Adipocyte (in vitro differentiated cells): ENCODE results near the gene RBFOX1.
"Not testable (repeated sequence)": the region's sequence is repeated elsewhere in the genome, so short reads cannot be mapped to it uniquely, and the experiment has no call there.

Experiments
- DNase-seq: peaks from one replicate; pipeline ENCODE4 v3.0.0-alpha.2; 2015; ENCODE audit warnings: low read depth
- H3K27me3 ChIP-seq: replicated peaks from 2 replicates; pipeline ENCODE4 v1.7.0; 2013; ENCODE audit warnings: mild to moderate bottlenecking, low read length, moderate library complexity; ENCODE audit not compliant: control insufficient read depth, insufficient read depth
- H3K36me3 ChIP-seq: 2 replicates; pipeline ENCODE4 v1.7.0; 2013; ENCODE audit warnings: low read length, mild to moderate bottlenecking, moderate library complexity; ENCODE audit not compliant: control insufficient read depth, insufficient read depth, severe bottlenecking
- H3K4me1 ChIP-seq: 2 replicates; pipeline ENCODE4 v1.7.0; 2013; ENCODE audit warnings: mild to moderate bottlenecking, low read length, moderate library complexity; ENCODE audit not compliant: control insufficient read depth, insufficient read depth
- H3K4me3 ChIP-seq: 2 replicates; pipeline ENCODE4 v1.7.0; 2013; ENCODE audit warnings: mild to moderate bottlenecking, low read length, moderate library complexity
- H3K9ac ChIP-seq: 2 replicates; pipeline ENCODE4 v1.7.0; 2013; ENCODE audit warnings: mild to moderate bottlenecking, low read length, moderate library complexity
- H3K9me3 ChIP-seq: 2 replicates; pipeline ENCODE4 v1.7.0; 2013; ENCODE audit warnings: mild to moderate bottlenecking, low read length, moderate library complexity; ENCODE audit not compliant: control insufficient read depth

RBFOX1 gene

GRCh38 chr16:7482596-7483290, 150.1 kb downstream of the RBFOX1 start:
- no peak overlapping the region for H3K9ac ChIP-seq
- no peaks in the 10 kb centered on the region for H3K4me1 ChIP-seq
- no peaks in the 10 kb centered on the region for H3K9me3 ChIP-seq
- DNase-seq = no peak
- H3K4me3 ChIP-seq = no peak overlapping the region
- H3K27me3 ChIP-seq = no peaks in the 10 kb centered on the region
- no peaks in the 10 kb centered on the region for H3K36me3 ChIP-seq

- Histone ChIP-seq H3K27me3 (no peaks in the 10 kb centered on the region), H3K4me3 (no peak overlapping the region), H3K4me1 (no peaks in the 10 kb centered on the region), H3K9me3 (no peaks in the 10 kb centered on the region), H3K9ac (no peak overlapping the region), H3K36me3 (no peaks in the 10 kb centered on the region)
- no peak for DNase-seq
These were observed 155.1 kb downstream of the RBFOX1 start for GRCh38 chr16:7487574-7488323.

- no peak overlapping the region for H3K4me3 ChIP-seq
- H3K9me3 ChIP-seq = no peaks in the 10 kb centered on the region
- no peaks in the 10 kb centered on the region for H3K27me3 ChIP-seq
- no peak for DNase-seq
- no peak overlapping the region for H3K9ac ChIP-seq
- H3K36me3 ChIP-seq = no peaks in the 10 kb centered on the region
- no peaks in the 10 kb centered on the region for H3K4me1 ChIP-seq
These were observed 159.5 kb downstream of the RBFOX1 start for GRCh38 chr16:7492122-7492521.

GRCh38 chr16:7493133-7493532, 160.5 kb downstream of the RBFOX1 start:
- Histone ChIP-seq H3K4me1 (no peaks in the 10 kb centered on the region), H3K27me3 (no peaks in the 10 kb centered on the region), H3K4me3 (no peak overlapping the region), H3K36me3 (no peaks in the 10 kb centered on the region), H3K9me3 (no peaks in the 10 kb centered on the region), H3K9ac (no peak overlapping the region)
- no peak for DNase-seq

GRCh38 chr16:7497691-7498090, 165.0 kb downstream of the RBFOX1 start:
- H3K9ac ChIP-seq = no peak overlapping the region
- H3K4me3 ChIP-seq = no peak overlapping the region
- no peaks in the 10 kb centered on the region for H3K4me1 ChIP-seq
- H3K36me3 ChIP-seq = no peaks in the 10 kb centered on the region
- no peaks in the 10 kb centered on the region for H3K27me3 ChIP-seq
- H3K9me3 ChIP-seq = peaks cover 5% of the 10 kb centered on the region
- no peak for DNase-seq

- Histone ChIP-seq H3K9me3 (peaks cover 5% of the 10 kb centered on the region), H3K27me3 (no peaks in the 10 kb centered on the region), H3K36me3 (no peaks in the 10 kb centered on the region), H3K4me1 (no peaks in the 10 kb centered on the region), H3K9ac (no peak overlapping the region), H3K4me3 (no peak overlapping the region)
- DNase-seq = no peak
These were observed 169.2 kb downstream of the RBFOX1 start for GRCh38 chr16:7501868-7502267.

GRCh38 chr16:7502591-7503157, 170.0 kb downstream of the RBFOX1 start:
- H3K27me3 ChIP-seq, H3K36me3 ChIP-seq, H3K9me3 ChIP-seq, H3K4me1 ChIP-seq, H3K4me3 ChIP-seq, H3K9ac ChIP-seq, DNase-seq: not testable (repeated sequence)

- peaks cover 5% of the 10 kb centered on the region for H3K9me3 ChIP-seq
- H3K4me3 ChIP-seq = no peak overlapping the region
- no peak for DNase-seq
- H3K27me3 ChIP-seq = no peaks in the 10 kb centered on the region
- H3K9ac ChIP-seq = no peak overlapping the region
- H3K4me1 ChIP-seq = no peaks in the 10 kb centered on the region
- no peaks in the 10 kb centered on the region for H3K36me3 ChIP-seq
These were observed 171.0 kb downstream of the RBFOX1 start for GRCh38 chr16:7503666-7504065.

- Histone ChIP-seq H3K27me3 (no peaks in the 10 kb centered on the region), H3K9me3 (peaks cover 2% of the 10 kb centered on the region), H3K36me3 (no peaks in the 10 kb centered on the region), H3K9ac (no peak overlapping the region), H3K4me1 (no peaks in the 10 kb centered on the region), H3K4me3 (no peak overlapping the region)
- no peak for DNase-seq
These were observed 172.2 kb downstream of the RBFOX1 start for GRCh38 chr16:7504844-7505243.

GRCh38 chr16:7505495-7505894, 172.8 kb downstream of the RBFOX1 start:
- H3K9me3 ChIP-seq = peaks cover 2% of the 10 kb centered on the region
- H3K4me3 ChIP-seq = no peak overlapping the region
- H3K36me3 ChIP-seq = no peaks in the 10 kb centered on the region
- H3K9ac ChIP-seq = no peak overlapping the region
- H3K27me3 ChIP-seq = no peaks in the 10 kb centered on the region
- DNase-seq = no peak
- H3K4me1 ChIP-seq = no peaks in the 10 kb centered on the region

GRCh38 chr16:7506363-7506762, 173.7 kb downstream of the RBFOX1 start:
- Histone ChIP-seq H3K9me3 (peaks cover 2% of the 10 kb centered on the region), H3K36me3 (no peaks in the 10 kb centered on the region), H3K4me3 (no peak overlapping the region), H3K4me1 (no peaks in the 10 kb centered on the region), H3K9ac (no peak overlapping the region), H3K27me3 (no peaks in the 10 kb centered on the region)
- DNase-seq = no peak
